K562 (cell line): ENCODE results near the gene AGRN. TPM values are rescaled to one million over a fixed set of nuclear protein-coding genes. Genes with fewer than 3 reads are reported as not detected.
A peak's percentile ranks its signal among the peaks of the same experiment; 100 is the strongest.

ENCODE experiments used
- ADNP ChIP-seq: fragments of 200-800 bp; sonication (Bioruptor generic); IDR thresholded peaks from 2 replicates; pipeline ENCODE4 v1.6.1; 2016; ENCODE audit warnings: missing genetic modification characterization, missing compliant biosample characterization
- CBFB ChIP-seq: sonication (generic); formaldehyde crosslinking; IDR thresholded peaks from 2 replicates; pipeline ENCODE4 v1.4.0; 2020; ENCODE audit warnings: mild to moderate bottlenecking, missing genetic modification reagents
- CBX3 ChIP-seq, 2 experiments: IDR thresholded peaks; 1 replicate in 1 of 2; 2 replicates in 1 of 2; pipeline ENCODE4 v1.6.1; 2012; ENCODE audit warnings: inconsistent platforms in 2 of 2, low read length in 2 of 2, borderline replicate concordance in 1 of 2, control low read depth in 1 of 2
- FOXJ3 ChIP-seq: sonication (generic); formaldehyde crosslinking; IDR thresholded peaks from 2 replicates; pipeline ENCODE4 v1.4.0; 2020; ENCODE audit warnings: mild to moderate bottlenecking, missing genetic modification reagents
- FUS ChIP-seq: fragments of 200-400 bp; formaldehyde crosslinking; optimal IDR thresholded peaks from 2 replicates; pipeline ENCODE3; 2017; ENCODE audit warnings: low read depth, low read length
- HDGF ChIP-seq: fragments of 450-650 bp; IDR thresholded peaks from 2 replicates; pipeline ENCODE4 v1.6.1; 2016
- HIVEP1 ChIP-seq: fragments of 250-450 bp; sonication (Bioruptor Pico); IDR thresholded peaks from 2 replicates; pipeline ENCODE4 v1.4.0; 2020; ENCODE audit warnings: mild to moderate bottlenecking
- ILK ChIP-seq: fragments of 450-650 bp; IDR thresholded peaks from 2 replicates; pipeline ENCODE4 v1.6.1; 2016; ENCODE audit warnings: missing genetic modification characterization, low read depth, mild to moderate bottlenecking, missing compliant biosample characterization, moderate library complexity, borderline replicate concordance
- KLF6 ChIP-seq: fragments of 250-450 bp; sonication (Bioruptor Pico); IDR thresholded peaks from 2 replicates; pipeline ENCODE4 v1.4.0; 2020; ENCODE audit warnings: mild to moderate bottlenecking, moderate library complexity, borderline replicate concordance
- LARP7 ChIP-seq: fragments of 450-650 bp; IDR thresholded peaks from 2 replicates; pipeline ENCODE4 v1.6.1; 2016
- MCM7 ChIP-seq, 2 experiments: fragments of 450-650 bp; IDR thresholded peaks; 2 replicates each; pipeline ENCODE4 v1.6.1; 2016 to 2018
- NCOA6 ChIP-seq: fragments of 450-650 bp; IDR thresholded peaks from 2 replicates; pipeline ENCODE4 v1.6.1; 2017; ENCODE audit warnings: mild to moderate bottlenecking
- NRF1 ChIP-seq, 2 experiments: fragments of 450-650 bp; IDR thresholded peaks in 1 of 2; conservative IDR thresholded peaks in 1 of 2; 2 replicates each; pipeline ENCODE4 v1.6.1; 2014; ENCODE audit warnings: mild to moderate bottlenecking in 2 of 2
- PPARD ChIP-seq: fragments of 250-450 bp; sonication (Bioruptor Pico); IDR thresholded peaks from 2 replicates; pipeline ENCODE4 v1.8.0; 2022; ENCODE audit warnings: inconsistent platforms, mild to moderate bottlenecking, moderate library complexity
- RBM25 ChIP-seq: fragments of 200-400 bp; formaldehyde crosslinking; IDR thresholded peaks from 2 replicates; pipeline ENCODE4 v1.6.1; 2018; ENCODE audit warnings: low read length, low read depth, moderate library complexity; ENCODE audit not compliant: severe bottlenecking
- SNAPC5 ChIP-seq: fragments of 250-450 bp; sonication (Bioruptor Pico); IDR thresholded peaks from 2 replicates; pipeline ENCODE4 v1.8.0; 2021; ENCODE audit warnings: moderate library complexity, mild to moderate bottlenecking, inconsistent platforms
- SRSF7 ChIP-seq: fragments of 200-400 bp; formaldehyde crosslinking; optimal IDR thresholded peaks from 2 replicates; pipeline ENCODE3; 2017; ENCODE audit warnings: mild to moderate bottlenecking, low read depth, low read length
- TFAP4 ChIP-seq: sonication (generic); formaldehyde crosslinking; IDR thresholded peaks from 2 replicates; pipeline ENCODE4 v1.8.0; 2022; ENCODE audit warnings: missing genetic modification reagents, mild to moderate bottlenecking, moderate library complexity, borderline replicate concordance
- U2AF2 ChIP-seq: fragments of 200-400 bp; formaldehyde crosslinking; optimal IDR thresholded peaks from 2 replicates; pipeline ENCODE3; 2017; ENCODE audit warnings: low read depth, mild to moderate bottlenecking, low read length
- ZFP1 ChIP-seq: fragments of 450-650 bp; formaldehyde crosslinking; IDR thresholded peaks from 2 replicates; pipeline ENCODE4 v1.4.0; 2020; ENCODE audit warnings: mild to moderate bottlenecking, mixed read lengths
- ZNF143 ChIP-seq: sonication (generic); formaldehyde crosslinking; IDR thresholded peaks from 2 replicates; pipeline ENCODE4 v1.9.0; 2022; ENCODE audit warnings: mild to moderate bottlenecking, missing genetic modification reagents
- ZNF282 ChIP-seq: sonication (generic); formaldehyde crosslinking; IDR thresholded peaks from 2 replicates; pipeline ENCODE4 v1.8.1; 2023; ENCODE audit warnings: missing genetic modification reagents
- ZNF436 ChIP-seq: fragments of 250-450, 450-650 bp; sonication (Bioruptor Pico); formaldehyde crosslinking; IDR thresholded peaks from 2 replicates; pipeline ENCODE4 v1.7.0; 2020; ENCODE audit warnings: mild to moderate bottlenecking
- polyA plus RNA-seq, 8 experiments: library from polyadenylated mRNA; depleted of rRNA in 4 of 8; stranded (reverse) in 5 of 8; unstranded in 3 of 8; fragments of >200 nt; fragmentation: Nextera tagmentation in 2 of 8; fragmentation: Illumina TruSeq in 1 of 8; extraction: Ambion mirVana in 2 of 8; extraction: Trizol in 1 of 8; gene quantifications; 2 replicates each; pipeline versions ENCODE4 v1.2.1 to v1.2.3, GENCODE V29; 2011 to 2014; ENCODE audit warnings: inconsistent platforms in 1 of 8, missing spikeins in 1 of 8
- total RNA-seq, 7 experiments: library from RNA; depleted of rRNA in 6 of 7; stranded (reverse); fragments of >200 nt in 6 of 7; fragmentation: Illumina TruSeq in 2 of 7; extraction: Trizol in 2 of 7; gene quantifications; 2 replicates each; pipeline versions ENCODE4 v1.2.1 to v1.2.3, GENCODE V29; 2011 to 2021; ENCODE audit warnings: low replicate concordance in 1 of 7
- TF ChIP-seq, protein P1 (sequence below): fragments of 250-450 bp; sonication (Bioruptor Pico); IDR thresholded peaks from 2 replicates; pipeline ENCODE4 v1.4.0; 2020
- TF ChIP-seq, protein P2 (sequence below): fragments of 450-650 bp; IDR thresholded peaks from 2 replicates; pipeline ENCODE4 v1.7.0; 2016; ENCODE audit warnings: borderline replicate concordance
- TF ChIP-seq, protein P3 (sequence below): fragments of 250-450 bp; sonication (Bioruptor Pico); IDR thresholded peaks from 2 replicates; pipeline ENCODE4 v1.4.0; 2020; ENCODE audit warnings: mild to moderate bottlenecking

Gene AGRN
- total and polyA plus RNA-seq, 9 of the 15 experiments (the other 6 are each of a cell fraction or from before 2014, with no cell fraction given) = 0.04 to 111 (median 18.1) TPM

GRCh38 chr1:1033009-1033587 lies 13.2 kb downstream of the AGRN start (continued):
- TF ChIP-seq FOXJ3 (CRISPR knock-in tag) (no peak), RBM25 (no peak), ZFP1 (CRISPR knock-in tag) (no peak), PPARD (CRISPR knock-in tag) (no peak), LARP7 (no peak), NRF1 (conservative IDR thresholded peaks at IDR 0.05 in 1 of 2, IDR thresholded peaks at IDR 0.05 in 1 of 2) (peak; percentile 64 to 71; a peak in 3 of 4 replicates), TFAP4 (CRISPR knock-in tag) (peak; percentile 71; the same call in 1 of the 2 replicates), CBX3 (IDR thresholded peaks at IDR 0.05; ENCODE audit: borderline replicate concordance in 1 of 2, low read length in 2 of 2) (no peak), ZNF143 (CRISPR knock-in tag) (no peak), FUS (peak; percentile 41), ILK (no peak), CBFB (CRISPR knock-in tag) (no peak), HIVEP1 (CRISPR knock-in tag) (no peak), MCM7 (IDR thresholded peaks at IDR 0.05) (no peak), NCOA6 (no peak), U2AF2 (no peak), SRSF7 (no peak), ZNF282 (CRISPR knock-in tag) (0 out of 2 replicates have a peak, but pooled peaks have one; percentile 30), HDGF (no peak), ADNP (tag) (no peak), KLF6 (CRISPR knock-in tag) (no peak), SNAPC5 (no peak), ZNF436 (no peak)
- TF ChIP-seq, protein P1, sequence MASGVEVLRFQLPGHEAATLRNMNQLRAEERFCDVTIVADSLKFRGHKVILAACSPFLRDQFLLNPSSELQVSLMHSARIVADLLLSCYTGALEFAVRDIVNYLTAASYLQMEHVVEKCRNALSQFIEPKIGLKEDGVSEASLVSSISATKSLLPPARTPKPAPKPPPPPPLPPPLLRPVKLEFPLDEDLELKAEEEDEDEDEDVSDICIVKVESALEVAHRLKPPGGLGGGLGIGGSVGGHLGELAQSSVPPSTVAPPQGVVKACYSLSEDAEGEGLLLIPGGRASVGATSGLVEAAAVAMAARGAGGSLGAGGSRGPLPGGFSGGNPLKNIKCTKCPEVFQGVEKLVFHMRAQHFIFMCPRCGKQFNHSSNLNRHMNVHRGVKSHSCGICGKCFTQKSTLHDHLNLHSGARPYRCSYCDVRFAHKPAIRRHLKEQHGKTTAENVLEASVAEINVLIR (CRISPR knock-in tag) = peak; percentile 74
- TF ChIP-seq, protein P2, sequence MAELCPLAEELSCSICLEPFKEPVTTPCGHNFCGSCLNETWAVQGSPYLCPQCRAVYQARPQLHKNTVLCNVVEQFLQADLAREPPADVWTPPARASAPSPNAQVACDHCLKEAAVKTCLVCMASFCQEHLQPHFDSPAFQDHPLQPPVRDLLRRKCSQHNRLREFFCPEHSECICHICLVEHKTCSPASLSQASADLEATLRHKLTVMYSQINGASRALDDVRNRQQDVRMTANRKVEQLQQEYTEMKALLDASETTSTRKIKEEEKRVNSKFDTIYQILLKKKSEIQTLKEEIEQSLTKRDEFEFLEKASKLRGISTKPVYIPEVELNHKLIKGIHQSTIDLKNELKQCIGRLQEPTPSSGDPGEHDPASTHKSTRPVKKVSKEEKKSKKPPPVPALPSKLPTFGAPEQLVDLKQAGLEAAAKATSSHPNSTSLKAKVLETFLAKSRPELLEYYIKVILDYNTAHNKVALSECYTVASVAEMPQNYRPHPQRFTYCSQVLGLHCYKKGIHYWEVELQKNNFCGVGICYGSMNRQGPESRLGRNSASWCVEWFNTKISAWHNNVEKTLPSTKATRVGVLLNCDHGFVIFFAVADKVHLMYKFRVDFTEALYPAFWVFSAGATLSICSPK = no peak
- TF ChIP-seq, protein P3, sequence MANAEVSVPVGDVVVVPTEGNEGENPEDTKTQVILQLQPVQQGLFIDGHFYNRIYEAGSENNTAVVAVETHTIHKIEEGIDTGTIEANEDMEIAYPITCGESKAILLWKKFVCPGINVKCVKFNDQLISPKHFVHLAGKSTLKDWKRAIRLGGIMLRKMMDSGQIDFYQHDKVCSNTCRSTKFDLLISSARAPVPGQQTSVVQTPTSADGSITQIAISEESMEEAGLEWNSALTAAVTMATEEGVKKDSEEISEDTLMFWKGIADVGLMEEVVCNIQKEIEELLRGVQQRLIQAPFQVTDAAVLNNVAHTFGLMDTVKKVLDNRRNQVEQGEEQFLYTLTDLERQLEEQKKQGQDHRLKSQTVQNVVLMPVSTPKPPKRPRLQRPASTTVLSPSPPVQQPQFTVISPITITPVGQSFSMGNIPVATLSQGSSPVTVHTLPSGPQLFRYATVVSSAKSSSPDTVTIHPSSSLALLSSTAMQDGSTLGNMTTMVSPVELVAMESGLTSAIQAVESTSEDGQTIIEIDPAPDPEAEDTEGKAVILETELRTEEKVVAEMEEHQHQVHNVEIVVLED (CRISPR knock-in tag) = no peak
